RPMI7951 (cell line): Measurements from ENCODE around the gene TMEM52B. TPM values are rescaled to one million over a fixed set of nuclear protein-coding genes. Genes with fewer than 3 reads are reported as not detected.

Source experiments
- DNase-seq: peaks from one replicate; pipeline ENCODE4 v3.0.0-alpha.2; 2012; ENCODE audit warnings: low read depth
- total RNA-seq: library from RNA; depleted of rRNA; stranded (reverse); fragments of >200 nt; shearing (Covaris generic); gene quantifications from 2 replicates; pipeline ENCODE4 v1.2.3, GENCODE V29; 2014; rRNA removed

TMEM52B gene
- not detected in 2 replicates for total RNA-seq

DNA sequence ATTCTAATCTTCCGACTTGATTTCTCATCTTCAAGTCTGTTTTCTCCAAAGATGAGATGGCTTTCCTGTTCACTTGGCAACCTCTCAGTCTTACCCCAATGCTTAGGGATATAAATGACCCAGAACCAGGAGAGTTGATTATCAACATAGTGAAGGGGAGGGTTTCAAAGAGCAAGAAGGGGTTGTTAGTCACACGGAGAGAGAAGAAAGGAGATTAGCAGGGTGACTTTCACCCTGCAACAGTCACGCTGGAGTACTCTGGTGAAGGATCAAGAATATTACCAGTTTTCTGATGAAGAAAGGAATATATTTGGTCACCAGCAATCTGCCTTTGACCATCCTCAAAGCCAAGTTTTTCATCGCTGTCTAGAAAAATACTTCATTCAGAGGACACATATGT is at the start of gene TMEM52B:
Gene TMEM52B (plus strand): TSS at position 212 of the 400 bp plus-strand sequence. CDS start 543 bp downstream, outside the sequence.
- no peak for DNase-seq

DNA sequence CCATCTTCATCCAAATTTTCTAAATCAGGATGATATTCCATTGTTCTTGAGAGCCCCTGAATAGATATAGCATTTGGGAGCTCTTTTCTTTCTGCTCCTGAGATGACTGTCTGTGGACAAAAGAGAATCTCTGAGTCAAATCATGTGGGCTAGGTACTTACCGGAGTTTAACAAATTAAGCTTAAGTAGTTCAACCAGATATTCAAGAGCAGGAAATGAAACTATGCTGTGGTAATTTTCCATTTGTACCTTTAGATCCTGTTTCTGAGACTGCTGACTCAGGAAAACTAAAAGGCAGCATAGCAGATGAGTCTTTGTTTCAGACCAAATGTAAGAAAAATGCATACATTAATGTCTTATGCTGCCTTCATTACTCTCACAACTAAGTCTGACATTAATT is 48.8 kb upstream of the TMEM52B start, which contains the start of gene CLEC7A:
Gene CLEC7A (minus strand): TSS at position 158 of the 400 bp plus-strand sequence. CDS start 117 bp downstream, at position 41.
- no peak for DNase-seq

DNA sequence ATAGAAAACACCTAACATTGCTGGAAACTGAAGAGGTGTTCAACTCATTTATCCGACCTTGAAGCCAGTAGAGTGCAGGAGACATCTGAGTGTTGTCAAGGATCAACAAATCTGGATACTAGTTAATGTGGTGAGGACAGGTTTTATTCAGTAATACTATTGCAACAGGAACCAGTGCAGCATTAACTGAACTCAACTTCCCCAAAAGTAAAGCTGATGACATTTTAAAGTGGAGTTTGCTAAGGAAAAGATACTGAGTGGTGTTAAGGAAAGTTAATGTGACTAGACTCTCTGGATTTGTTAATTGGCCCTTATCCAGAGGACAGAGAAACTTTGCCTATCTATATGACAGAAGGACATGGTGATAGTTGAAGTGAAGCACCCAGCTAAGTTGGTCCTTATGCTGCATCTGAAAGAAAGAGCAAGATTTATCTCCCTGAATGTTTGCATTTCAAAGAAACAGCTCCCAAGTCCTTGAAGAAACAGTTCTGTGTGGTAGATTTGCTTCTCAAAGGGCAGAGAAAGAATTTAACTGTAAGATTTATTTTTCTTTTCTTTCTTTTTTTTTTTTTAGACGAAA is 47.6 kb upstream of the TMEM52B start:
- no peak for DNase-seq

DNA sequence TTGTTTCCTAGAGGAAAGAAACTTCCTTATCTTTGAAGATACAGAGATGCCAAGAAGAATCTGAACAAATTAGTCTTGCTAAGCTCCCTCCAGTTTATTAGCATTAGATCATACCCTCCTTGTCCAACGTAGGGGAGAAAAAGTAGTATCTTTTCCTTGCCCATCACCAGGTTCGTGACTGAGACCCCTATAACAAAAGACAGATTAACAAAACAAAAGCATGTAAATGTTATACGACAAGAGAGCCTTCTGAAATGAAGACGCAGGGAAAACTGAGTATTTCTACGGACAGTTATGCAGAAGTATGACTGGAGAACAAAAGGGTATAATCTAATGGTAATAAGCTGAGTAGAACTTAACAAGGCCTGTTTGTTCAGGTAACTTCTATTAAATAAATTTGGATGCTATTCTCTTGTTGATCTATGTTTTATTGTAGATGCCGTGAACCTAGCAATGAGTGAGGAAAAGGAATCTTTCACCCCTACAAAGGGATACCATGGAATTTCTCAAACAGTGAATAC is 45.9 kb upstream of the TMEM52B start:
- DNase-seq, result no peak

DNA sequence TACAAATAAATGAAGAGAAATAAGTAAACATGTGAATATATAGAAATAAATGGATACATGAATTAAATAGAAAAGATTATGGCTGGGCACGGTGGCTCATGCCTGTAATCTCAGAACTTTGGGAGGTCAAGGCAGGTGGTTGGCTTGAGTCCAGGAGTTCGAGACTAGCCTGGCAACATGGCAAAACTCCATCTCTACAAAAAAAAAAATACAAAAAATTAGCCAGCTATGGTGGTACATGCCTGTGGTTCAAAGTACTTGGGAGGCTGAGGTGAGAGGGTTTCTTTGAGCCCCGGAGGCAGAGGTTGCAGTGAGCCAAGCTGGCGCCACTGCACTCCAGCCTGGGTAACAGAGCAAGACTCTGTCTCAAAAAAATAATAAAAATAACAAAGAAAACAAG is 43.7 kb upstream of the TMEM52B start:
- no peak for DNase-seq

DNA sequence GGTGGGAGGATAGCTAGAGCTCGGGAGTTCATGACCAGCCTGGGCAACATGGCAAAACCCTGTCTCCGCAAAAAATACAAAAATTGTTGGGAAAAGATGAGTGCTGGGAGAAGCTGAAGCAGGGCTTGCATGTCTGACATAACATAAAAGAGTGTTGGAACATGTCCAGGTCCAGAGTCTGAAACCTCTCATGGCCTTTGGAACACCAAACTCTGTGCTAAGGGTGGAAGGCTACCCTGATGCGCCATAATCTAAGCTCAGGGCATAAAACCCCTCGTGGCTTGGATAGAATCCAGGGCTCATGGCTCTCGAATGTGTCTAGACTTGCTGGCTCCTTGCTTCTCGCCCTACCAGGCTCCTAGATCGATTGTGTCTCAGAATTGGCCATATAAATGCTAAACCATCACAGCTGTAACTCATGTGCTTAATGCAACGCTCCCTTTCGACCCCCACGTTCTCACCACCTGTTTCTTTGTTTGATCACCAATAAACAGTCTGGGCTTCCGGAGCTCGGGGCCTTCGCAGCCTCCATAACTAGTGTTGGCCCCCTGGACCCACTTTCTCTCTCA is 42.1 kb upstream of the TMEM52B start:
- peak; percentile 19 for DNase-seq

DNA sequence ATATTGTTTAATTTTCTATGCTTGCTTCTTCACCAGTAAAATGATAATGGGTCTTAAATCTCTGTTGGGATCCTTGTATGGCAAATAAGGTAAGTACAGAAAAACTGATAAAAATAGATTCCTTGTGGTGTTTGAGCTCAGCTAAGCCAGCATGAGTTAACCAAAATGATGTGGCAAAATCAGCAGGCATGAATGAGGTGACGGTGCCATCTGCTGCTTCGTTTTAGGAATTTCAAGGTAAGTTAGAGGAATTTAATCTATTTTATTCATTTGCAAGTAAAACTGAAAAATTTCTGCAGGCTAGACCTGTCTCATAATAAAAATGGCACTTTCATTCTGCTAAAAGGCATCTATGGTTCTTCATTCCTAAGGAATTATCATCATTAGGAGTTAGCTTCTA is 38.8 kb upstream of the TMEM52B start:
- DNase-seq, result peak; percentile 46

DNA sequence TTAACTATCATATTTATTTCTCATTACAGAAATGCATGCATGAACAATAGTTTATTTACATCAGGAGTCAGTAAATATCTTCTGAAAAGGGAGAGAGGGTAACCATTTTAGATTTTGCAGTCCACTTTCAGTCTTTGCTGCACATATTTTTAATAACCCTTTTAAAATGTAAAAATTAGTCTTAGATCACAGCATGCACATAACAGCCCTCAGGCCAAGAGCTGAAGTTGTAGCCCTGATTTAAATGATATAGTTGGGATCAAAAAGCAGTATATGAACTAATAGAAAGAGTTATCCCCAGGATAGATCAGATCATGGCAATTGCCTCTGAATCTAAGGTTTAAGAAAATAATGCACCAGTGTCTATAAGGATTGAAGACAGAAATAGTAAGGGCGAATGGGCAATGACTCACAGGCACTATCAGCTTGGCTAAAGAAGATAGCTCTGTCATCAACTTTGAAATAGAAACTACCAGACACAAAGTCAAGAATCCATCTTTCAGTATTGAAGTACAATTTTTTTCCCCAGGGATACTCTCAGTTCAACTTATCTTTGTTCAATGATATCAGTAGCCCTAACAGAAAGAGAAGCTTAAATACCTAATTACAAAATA is 35.7 kb upstream of the TMEM52B start:
- peak; percentile 17 for DNase-seq

DNA sequence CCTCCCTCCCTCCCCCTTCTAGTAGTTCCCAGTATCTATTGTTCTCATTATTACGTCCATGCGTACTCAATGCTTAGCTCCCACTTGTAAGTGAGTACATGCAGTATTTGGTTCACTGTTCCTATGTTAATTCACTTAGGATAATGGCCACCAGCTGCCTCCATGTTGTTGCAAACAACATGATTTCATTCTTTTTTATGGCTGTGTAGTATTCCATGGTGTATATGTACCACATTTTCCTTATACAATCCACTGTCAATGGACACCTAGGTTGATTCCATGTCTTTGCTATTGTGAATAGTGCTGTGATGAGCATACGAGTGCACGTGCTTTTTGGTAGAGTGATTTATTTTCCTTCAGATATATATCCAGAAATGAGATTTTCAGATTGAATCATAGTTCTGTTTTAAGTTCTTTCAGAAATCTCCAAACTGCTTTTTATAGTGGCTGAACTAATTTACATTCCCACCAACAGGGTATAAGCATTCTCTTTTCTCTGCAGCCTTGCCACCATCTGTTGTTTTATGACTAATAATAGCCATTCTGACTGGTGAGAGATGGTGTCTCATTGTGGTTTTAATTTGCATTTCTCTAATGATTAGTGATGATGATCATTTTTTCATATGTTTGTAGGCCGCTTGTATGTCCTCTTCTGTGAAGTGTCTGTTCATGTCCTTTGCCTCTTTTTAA is 31.0 kb upstream of the TMEM52B start:
- DNase-seq, result no peak

DNA sequence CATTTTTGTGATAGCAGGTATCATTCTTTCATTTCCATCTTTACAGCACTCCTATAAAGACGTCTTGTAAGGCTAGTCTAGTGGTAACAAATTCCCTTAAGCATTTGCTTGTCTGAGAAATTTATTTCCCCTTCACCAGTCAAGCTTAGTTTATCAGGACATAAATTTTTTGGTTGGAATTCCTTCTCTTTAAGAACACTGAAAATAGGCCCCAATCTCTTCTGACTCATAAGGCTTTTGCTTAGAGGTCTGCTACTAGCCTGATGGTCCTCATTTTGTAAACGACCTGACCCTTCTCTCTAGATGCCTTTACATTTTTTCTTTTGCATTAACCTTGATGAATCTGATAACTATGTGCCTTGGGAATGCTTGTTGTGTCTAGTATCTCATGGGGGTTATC is 27.2 kb upstream of the TMEM52B start:
- no peak for DNase-seq

DNA sequence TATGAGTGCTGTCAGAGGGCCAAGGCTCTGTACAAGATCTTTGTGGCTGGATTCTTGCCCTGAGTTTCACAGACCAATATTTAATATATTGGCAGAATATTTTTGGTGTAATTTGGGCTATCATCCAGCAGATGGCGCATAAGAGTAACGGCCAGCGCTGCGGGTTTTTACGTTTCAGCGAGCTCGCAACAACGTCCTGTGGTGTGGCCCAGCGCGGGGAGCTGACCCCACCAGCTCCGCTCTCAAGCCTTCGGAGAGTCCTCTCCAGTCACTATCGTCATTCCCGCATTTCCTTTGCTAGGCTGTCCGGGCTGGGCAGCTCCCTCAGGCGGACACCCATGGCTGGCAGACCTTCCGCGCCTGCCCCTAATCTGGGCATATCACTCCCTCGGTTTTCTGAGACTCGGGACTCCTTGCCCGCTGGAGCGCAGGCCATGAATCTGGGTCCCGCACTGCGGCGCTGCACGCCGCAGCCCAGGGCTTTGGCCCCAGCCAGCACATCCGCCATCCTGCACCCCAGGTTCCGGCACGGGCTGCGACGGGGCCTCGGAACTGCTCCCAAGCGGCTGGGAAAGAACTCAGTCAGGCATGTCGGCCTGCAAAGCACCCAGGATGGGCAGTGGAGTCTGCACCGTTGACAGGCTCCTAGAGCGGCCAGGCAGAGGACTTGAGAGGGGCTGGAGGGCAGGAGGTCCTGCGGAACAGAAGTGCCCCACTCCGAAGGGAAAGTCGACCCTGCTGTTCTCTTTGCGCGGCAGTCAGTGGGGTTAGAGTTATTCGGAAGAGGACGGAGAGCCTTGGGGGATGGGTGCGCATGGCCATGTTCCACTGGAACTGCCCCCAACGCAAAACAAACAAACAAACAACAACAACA is 25.3 kb upstream of the TMEM52B start:
- peak; percentile 61 for DNase-seq

DNA sequence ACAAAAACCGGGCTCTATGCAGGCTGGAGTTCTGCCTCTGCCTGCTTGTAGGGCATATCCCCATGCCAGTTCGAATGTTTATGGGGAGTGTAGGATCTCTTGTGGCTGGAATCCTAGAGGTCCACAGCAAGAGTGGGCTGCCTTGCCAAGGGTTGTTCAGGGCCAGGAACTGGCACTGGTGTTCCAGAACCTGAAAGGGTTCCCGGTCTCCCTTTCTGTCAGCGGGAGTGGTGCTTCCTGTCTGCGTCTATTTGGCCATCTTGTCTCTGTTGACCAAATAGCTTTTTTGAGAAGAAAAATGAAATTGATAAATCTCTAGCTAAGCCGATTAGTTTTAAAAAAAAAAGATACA is 24.7 kb upstream of the TMEM52B start:
- no peak for DNase-seq

DNA sequence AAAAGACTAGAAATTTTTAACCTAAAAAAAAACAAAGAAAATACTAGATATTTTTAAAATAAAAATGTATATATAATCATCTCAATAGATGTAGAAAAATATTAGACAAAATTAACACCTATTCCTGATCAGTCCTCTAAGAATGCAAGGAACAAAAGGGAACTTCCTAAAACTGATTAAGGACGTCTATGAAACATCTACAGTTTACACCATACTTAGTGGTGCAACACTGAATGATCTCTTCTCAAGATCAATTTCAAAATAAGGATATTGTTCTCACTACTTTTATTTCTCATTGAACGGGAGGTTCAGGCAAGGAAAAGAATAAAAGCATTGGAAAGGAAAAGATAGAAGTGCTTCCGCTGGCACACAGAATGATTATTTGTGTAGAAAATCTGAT is 22.9 kb upstream of the TMEM52B start:
- no peak for DNase-seq

DNA sequence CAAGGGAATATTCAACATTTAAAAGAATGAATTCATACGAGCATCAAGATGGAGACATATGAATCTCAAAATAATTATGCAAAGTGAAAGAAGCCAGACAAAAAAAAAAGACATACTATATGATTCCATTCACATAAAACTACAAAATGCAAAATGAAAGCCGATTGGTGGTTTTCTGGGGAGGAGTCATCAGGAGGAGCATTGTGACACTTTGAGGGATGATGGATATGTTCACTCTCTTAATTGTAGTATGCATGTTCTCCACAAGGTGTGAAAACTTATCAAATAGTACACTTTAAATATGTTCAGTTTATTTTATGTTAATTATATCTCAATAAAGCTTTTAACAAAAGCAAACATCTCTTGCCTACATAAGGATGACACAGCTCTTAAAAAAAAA is 20.4 kb upstream of the TMEM52B start:
- no peak for DNase-seq

DNA sequence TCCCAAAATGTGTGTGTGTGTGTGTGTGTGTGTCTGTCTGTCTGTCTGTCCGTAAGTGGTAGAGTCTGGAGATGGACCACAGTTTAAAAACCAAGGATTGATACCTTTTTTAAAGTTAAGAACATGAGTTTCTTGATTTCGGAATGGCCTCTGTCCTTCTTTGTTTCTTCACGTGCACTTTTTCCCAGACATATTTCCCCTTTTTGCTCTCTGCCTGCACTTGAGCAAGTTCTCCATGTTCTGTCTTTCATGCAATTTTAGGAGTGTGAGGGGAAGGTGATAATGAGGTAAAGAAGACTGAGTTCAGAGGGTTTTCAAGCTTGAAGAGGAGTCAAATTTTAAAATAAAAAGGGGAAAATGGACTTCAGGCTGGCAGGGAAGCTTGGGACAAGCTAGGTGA is 19.6 kb upstream of the TMEM52B start:
- no peak for DNase-seq

DNA sequence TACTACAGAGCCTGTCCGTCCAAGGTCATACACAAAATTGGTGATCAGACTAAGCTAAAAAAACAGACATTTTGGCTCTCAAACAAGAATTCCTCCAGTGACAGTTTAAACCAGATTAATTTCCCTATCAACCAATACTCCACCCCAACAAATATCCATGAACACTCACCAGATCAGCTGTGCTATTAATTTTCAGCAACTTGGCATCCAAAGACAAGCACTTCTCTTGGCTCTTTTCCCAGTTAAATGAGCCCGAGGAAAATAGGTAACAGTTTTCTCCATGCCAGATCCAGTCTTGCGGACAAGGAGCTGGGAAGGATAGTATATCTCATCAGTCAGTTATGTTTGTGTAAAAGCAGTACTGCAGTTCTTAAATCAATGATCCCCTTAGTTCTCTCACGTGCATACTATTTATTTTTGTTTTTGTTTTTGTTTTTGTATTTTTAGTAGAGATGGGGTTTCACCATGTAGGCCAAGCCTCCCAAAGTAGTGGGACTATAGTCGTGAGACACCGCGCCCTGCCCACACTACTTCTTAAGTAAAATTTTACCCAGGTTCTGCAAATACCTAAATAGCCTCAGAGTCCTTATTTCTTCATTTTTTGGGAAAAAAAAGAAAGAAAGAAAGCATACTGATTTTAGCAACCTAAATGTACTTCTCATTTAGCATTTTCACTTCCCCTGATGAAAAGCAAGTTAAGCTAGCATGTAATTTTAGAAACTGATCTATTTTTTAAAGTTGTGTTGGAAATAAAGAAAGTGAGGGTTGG is 18.0 kb upstream of the TMEM52B start:
- no peak for DNase-seq

DNA sequence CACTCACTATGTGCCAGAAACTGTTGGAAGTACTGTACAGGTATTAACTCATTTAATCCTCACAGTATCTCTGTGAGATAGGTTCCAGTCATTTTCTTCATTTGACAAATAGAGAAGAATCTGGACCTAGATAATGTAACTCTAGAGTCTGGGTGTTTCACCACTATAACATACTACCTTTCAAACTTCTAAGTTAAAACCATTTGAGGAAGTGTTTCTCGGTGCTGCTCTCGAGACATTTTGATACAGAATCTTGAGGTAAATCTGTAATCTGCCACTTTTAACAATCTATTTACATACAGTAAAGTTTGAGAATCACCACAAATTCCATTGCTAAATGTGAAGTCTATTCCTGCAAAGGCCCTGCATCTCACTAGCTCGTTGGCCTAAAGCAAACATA is 15.7 kb upstream of the TMEM52B start:
- no peak for DNase-seq

DNA sequence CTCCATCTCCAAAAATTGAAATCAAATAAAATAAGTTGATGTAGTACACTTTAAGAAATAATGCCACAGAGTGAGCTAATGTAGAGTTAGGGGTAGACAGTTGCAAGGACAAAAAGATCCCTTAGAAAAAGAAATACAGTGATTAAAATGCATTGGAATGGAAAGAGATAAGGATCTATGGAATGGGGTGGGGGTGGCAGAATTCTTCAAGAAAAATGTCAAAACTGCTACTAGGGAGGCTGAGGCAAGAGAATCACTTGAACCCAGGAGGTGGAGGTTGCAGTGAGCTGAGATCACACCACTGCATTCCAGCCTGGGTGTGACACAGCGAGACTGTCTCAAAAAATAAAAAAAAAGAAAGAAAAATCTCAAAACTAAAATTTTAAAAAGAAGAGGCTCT is 13.4 kb upstream of the TMEM52B start:
- no peak for DNase-seq

DNA sequence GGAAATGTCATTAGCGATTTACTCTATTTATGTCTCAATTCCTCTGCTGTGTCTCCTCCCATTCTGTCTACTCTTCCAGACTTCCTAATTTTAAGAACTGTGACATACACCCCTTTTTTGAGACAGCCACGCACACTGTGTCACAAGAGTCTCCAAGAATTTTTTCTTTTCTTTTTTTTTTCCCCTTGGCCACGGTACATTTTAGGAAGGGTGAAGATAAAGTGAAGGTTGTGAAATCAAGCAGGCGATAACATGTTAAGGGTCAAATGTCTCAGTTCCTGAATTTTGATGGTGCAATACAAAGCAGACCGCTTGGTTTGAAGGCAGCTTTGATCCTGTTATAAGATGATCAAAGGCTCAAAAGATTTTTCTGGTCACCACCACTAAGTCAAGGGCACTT is 11.2 kb upstream of the TMEM52B start:
- no peak for DNase-seq

DNA sequence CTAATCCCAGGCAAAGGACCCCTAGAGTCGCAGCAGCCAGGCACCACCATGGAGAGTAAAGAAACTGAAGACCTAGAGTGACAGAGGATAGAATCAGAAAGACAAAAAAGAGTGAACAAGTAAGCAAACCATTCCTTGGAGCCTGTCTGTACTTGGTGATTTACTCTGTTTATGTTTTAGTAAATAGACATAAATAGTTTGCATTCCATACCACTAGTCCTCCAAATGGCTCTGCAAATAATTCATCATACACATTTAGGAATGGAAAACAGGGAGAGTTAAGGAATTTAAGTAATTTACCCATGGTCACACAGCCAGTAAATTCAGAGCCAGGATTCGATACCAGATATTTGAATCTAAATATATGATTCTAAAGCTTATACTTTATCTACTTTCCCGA is 9.7 kb upstream of the TMEM52B start:
- DNase-seq, result no peak

DNA sequence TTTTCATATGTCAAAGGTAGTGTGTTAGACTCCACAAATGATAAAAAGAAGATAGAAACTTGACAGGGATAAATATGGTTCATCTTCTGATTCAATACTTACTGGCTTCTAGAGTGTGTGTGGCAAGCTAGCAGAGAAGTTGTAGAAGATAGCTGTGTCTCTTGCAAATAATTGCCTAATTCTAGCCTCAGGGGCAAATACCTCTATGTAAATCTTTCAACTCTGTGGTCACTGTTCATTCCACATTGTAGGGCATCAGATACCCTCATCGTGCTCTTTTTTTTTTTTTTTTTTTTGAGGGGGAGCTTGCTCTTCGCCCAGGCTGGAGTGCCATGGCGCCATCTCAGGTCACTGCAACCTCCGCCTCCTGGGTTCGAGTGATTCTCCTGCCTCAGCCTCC is 8.6 kb upstream of the TMEM52B start:
- DNase-seq, result peak; percentile 27
